ENCODE measurements around the gene EYS. TPM values are rescaled to one million over a fixed set of nuclear protein-coding genes. Genes with fewer than 3 reads are reported as not detected.

The EYS gene
- polyA plus RNA-seq (2014; cell fraction: cytosol; rRNA removed): 10.2 and 13.1 TPM in 2 replicates
- polyA plus RNA-seq (2014; cell fraction: nucleus; rRNA removed): 8.4 and 11.3 TPM in 2 replicates

DNA sequence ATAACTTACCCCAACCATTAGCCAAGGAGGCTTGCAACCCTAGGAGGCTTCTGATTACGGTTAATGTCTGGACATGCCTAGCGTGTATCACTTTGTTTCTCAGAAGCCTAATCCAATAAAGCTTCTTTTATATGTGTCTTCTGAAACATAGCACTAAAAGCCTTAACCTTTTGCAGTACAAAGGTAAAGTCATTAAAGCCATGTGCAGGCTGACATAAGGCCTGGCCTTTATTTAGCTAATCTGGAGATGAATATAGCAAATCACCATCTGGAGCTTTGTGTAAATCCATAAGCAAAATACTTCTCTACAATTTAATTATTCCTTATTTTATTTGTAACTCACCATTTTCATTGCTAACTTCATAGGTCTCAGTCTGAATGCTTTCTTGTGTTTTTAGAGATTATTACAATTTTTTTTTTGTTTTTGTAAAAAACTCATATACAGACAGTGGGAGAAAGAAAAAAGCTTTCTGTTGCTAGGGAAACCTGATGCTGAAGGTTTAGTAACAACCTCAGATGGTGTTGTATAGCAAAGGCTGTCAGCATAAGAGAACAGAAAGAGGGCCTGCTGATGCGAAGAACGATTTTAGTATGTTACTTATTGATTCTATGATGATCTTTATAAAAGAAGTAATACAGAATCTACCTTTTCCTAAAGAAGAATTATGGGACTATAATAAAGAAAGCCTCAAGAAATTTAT lies at the start of gene EYS:
EYS (minus strand) TSS at position 101 of the 701 bp plus-strand sequence. CDS start 211,816 bp downstream, outside the sequence.
- peak; percentile 97 for DNase-seq (ENCODE audit: low spot score)

DNA sequence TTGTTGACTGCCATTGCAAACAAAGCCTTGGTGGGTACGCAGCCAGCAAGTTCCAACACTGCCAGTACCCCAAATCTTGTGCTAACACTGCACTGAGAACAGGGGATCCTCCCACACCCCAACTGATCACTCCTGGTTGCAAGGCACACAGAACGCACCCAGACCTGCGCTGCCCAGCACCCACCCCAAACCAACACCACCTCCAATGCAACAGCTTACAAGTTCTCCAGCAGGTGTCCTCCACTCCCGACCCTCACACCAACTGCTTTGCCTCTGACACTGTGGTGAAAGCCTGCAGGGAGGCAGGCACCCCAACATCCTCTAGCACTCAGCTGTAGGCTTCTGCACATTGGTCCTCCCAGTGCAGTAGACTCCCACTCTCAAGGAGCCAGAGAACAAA lies 39.3 kb upstream of the EYS start:
- DNase-seq (ENCODE audit: low spot score): no peak

- DNase-seq (ENCODE audit: low spot score): no peak
Observed at GRCh38 chr6:65745614-65746013, 38.6 kb upstream of the EYS start.

DNA sequence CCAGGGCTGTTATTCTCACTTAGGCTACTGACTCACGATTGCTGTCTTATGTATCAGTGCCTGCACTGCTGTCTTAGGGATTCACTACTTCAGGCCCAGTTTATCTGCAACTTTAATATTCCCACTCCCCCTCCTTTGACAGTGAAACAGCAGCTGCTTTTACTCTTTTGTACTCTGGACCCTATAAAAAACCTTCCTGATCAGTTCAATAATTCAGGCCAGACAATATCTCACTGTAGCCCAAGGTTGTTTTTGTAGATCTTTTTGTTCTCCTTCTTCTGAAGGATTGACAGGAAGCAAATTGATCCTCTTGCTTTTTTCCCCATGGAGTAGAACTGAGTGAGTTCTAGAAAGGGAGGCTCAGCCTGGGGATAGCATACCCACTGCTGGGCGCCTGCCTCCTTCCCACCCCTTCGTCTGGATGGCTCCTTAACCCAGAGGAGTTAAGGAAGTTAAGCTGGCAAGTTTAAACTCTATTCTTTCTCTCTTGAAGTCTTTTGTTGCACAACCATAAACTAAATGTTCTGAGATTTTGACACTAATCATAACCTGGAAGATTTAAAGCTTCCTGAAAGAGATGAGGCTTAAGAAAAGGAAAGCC lies 22.0 kb upstream of the EYS start:
- no peak for DNase-seq (ENCODE audit: low spot score)

DNA sequence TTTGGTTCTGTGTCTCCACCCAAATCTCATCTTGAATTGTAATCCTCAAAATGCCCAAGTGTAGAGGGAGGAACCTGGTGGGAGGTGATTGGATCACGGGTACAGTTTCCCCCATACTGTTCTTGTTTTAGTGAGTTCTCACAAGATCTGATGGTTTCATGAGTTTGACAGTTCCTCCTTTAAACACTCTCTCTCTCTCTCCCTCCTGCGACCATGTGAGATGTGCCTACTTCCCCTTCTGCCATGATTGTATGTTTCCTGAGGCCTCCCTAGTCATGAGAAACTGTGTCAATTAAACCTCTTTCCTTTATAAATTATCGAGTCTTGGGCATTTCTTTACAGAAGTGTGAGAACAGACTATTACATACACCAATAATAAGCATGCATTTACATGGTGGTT lies 12.1 kb upstream of the EYS start:
- no peak for DNase-seq (ENCODE audit: low spot score)

- no peak for DNase-seq (ENCODE audit: low spot score)
Observed at GRCh38 chr6:65711531-65711930, 4.5 kb upstream of the EYS start.

DNA sequence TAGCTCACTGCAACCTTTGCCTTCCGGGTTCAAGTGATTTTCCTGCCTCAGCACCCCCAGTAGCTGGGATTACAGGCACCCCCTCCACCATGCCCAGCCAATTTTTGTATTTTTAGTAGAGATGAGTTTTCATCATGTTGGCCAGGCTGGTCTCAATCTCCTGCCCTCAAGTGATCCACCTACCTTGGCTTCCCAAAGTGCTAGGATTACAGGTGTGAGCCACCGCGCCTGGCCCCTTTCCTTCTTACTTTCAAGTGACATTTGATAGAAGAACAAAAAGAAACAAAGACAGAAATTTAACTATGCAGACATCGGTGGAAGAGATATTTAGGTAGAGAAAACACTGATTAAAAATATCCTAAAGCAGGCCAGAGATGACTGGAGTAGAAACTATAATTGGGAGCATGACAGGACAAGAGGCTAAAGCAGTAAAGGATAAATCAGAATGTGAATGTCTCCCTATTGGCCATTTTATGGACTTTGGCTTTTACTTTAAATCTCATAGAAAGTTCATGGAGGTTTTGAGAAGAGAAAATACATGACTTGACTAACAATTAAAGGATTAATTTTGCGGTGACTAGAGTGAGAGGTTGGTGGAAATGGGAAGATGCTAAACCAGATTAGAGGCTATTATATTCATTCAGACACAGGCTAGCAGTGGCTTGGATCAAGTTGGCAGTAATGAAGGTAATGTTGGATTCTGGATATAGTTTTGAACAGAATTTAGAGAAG lies 2.2 kb upstream of the EYS start:
- DNase-seq (ENCODE audit: low spot score): no peak

DNA sequence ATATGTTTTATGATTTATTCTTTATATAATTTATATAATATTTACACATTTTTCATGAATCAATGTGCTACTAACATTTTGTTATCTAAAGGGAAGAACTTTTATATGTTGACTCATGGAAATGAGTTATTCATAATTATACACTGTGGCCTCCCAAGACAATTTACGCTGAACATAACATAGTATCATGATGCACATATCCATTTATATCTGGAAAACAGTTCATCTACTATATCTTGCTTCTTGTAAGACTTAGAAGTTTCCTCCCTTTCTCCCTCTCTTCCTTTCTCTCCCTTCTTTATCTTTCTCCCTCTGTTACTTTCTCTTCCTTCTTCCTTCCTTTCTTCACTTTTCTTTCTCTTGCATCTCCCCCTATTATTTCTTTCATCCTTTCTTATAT lies 1.1 kb upstream of the EYS start:
- DNase-seq (ENCODE audit: low spot score): no peak

- DNase-seq (ENCODE audit: low spot score): no peak
Observed at GRCh38 chr6:65706436-65706835, 590 bp downstream of the EYS start.

GRCh38 chr6:65701325-65701724 lies 5.7 kb downstream of the EYS start:
- DNase-seq (ENCODE audit: low spot score): no peak

- no peak for DNase-seq (ENCODE audit: low spot score)
Observed at GRCh38 chr6:65700561-65700960, 6.5 kb downstream of the EYS start.

DNA sequence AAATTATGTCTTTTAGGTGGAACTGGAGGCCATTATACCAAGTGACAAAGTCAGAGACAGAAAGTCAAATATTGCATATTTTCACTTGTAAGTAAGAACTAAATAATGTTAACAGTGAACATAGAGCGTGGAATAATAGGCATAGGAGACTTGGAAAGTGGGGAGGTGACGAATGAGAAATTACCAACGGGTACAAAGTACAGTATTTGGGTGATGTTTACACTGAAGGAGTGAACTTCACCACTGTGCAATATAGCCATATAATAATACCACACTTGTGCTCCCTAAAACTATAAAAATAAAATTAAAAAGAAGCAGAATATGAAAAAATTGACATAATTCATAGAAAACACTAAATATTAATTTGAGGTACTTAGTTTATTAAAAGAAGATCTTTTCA lies 14.9 kb downstream of the EYS start:
- no peak for DNase-seq (ENCODE audit: low spot score)

GRCh38 chr6:65680232-65680631 lies 26.8 kb downstream of the EYS start:
- DNase-seq (ENCODE audit: low spot score): no peak

- DNase-seq (ENCODE audit: low spot score): no peak
Observed at GRCh38 chr6:65671922-65672321, 35.1 kb downstream of the EYS start.

- DNase-seq (ENCODE audit: low spot score): no peak
Observed at GRCh38 chr6:65667916-65668656, 38.9 kb downstream of the EYS start.

DNA sequence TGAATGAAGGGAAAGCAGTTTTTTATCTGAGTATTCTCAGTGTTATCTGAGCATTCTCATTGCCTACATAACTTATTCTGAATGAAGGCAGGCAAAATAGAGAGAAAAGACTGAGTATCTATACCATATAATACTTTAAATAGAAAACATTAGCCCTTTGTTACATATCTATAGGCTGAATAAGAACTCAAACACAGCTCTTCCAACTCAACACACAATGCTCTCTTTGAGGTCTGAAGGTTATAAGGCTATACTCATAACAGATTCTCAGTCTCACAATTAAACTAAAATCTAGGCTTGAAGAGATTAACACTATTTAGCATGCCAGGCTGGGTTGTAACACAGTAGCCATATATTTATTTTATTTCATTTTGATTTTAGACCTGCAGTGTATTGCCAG lies 56.9 kb downstream of the EYS start:
- DNase-seq (ENCODE audit: low spot score): no peak

GRCh38 chr6:65649392-65649791 lies 57.6 kb downstream of the EYS start:
- no peak for DNase-seq (ENCODE audit: low spot score)

DNA sequence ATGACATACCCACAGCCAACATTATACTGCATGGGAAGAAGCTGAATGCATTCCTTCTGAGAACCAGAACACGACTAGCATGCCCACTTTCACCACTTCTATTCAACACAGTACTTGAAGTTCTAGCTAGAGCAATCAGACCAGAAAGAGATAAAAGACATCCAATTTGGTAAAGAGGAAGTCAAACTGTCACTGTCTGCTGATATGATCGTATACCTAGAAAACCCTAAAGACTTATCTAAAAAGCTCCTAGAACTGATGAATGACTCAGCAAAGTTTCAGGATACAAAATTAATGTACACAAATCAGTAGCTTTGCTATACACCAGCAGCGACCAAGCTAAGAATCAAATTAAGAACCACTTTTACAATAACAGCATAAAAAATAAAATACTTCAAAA lies 60.5 kb downstream of the EYS start:
- no peak for DNase-seq (ENCODE audit: low spot score)

GRCh38 chr6:65642776-65643175 lies 64.2 kb downstream of the EYS start:
- no peak for DNase-seq (ENCODE audit: low spot score)

DNA sequence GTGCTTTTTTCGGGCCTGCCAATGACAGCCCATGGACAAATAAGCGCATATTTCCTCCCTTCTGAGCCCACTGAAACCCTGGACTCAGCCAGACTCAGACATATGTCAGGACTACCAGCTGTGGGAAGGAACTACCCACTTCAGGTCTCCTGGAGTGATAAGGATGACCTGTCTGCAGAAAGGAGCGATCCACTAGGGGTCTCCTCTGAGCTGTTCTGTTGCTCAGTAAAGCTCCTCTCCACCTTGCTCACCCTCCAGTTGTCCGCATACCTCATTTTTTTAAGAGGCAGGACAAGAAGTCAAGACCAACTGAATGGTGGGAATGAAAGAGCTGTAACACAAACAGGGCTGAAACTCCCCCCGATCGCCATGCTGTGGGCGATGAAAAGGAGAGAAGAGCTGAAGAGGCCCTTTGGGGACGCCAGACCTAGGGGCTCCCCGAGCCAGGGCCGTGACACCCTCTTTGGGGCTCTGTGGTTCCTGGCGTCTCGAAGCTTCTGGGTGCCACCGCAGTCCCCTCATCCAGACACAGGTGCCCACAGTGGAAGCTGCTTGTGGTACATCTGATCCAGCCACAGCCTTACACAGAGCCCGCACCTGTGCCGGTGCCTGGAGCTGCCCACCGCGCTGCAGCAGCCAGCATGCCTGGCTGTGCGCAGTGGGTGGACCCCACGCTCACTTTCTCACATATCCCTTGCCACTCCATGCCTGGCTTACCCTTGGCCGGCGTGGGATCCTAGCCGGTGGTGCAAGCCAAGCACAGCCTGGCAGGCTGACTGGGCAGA lies 68.8 kb downstream of the EYS start:
- peak; percentile 41 for DNase-seq (ENCODE audit: low spot score)
